Upper lobe of left lung (tissue), 4 donors: ENCODE results near the gene UBN1.

Experiments
- EP300 ChIP-seq, 4 donors: sonication (generic); formaldehyde crosslinking; IDR thresholded peaks; one replicate each; pipeline ENCODE4 v1.5.1; 2017; ENCODE audit warnings: antibody characterized with exemption in 4 of 4, control low read depth in 2 of 4
- POLR2AphosphoS5 ChIP-seq, 2 donors: sonication (generic); formaldehyde crosslinking; IDR thresholded peaks; one replicate each; pipeline ENCODE4 v1.5.1; 2017; ENCODE audit warnings: antibody characterized with exemption in 2 of 2

GRCh38 chr16:4891886-4892216 is 44.6 kb downstream of the UBN1 start:
- TF ChIP-seq EP300 (IDR thresholded peaks at IDR 0.05) (no peak), POLR2AphosphoS5 (IDR thresholded peaks at IDR 0.05) (no peak)
